NT2/D1 (cell line): ENCODE measurements around the gene TRIOBP.

Experiments used
- YY1 ChIP-seq: IDR thresholded peaks from 2 replicates; pipeline ENCODE4 v1.6.1; 2011; ENCODE audit not compliant: insufficient read length, insufficient read depth
- ZNF274 ChIP-seq: IDR thresholded peaks from 2 replicates; pipeline ENCODE4 v1.6.1; 2011; ENCODE audit warnings: mild to moderate bottlenecking, low read depth, low read length

DNA sequence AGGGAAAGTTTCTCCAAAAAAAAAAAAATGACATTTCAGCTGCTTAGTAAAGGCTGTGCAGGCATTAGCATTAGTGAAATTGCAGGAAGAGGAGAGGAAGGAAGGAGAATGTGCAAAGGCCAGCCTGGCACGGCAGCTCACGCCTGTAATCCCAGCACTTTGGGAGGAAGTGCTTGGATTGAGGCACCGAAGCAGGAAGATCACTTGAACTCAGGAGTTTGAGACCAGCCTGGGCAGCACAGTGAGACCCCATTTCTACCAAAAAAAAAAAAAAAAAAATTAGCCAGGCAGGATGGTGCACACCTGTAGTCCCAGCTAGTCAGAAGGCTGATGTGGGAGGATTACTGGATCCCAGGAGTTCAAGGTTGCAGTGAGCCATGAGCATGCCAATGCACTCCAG lies 7.8 kb downstream of the TRIOBP start:
- TF ChIP-seq ZNF274 (no peak), YY1 (no peak)
